ENCODE data around the gene FXYD6.

Gene FXYD6

GRCh38 chr11:117884994-117885393 lies 8.5 kb upstream of the FXYD6 start:
- peak; percentile 77 for DNase-seq (ENCODE audit: low read depth)

DNA sequence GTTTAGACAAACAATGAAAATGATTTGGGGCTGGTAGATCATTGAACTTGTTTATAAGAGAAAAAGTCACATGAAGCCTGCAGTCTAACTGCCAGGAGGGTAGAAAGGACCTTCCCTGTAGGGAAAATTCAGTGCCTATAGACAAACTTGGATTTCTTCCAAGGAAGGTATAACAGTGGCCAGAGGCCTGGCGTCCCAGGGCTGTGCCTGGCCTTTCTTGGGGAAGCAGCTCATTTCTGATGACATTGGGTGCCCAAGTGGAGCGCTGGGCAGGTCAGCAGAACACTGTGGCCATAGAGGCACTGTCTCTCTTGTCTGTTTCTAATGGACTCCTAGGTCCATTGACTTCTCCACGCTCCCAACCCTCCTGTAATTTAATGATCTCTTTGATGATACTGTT lies 6.6 kb upstream of the FXYD6 start:
- no peak for DNase-seq (ENCODE audit: low read depth)

DNA sequence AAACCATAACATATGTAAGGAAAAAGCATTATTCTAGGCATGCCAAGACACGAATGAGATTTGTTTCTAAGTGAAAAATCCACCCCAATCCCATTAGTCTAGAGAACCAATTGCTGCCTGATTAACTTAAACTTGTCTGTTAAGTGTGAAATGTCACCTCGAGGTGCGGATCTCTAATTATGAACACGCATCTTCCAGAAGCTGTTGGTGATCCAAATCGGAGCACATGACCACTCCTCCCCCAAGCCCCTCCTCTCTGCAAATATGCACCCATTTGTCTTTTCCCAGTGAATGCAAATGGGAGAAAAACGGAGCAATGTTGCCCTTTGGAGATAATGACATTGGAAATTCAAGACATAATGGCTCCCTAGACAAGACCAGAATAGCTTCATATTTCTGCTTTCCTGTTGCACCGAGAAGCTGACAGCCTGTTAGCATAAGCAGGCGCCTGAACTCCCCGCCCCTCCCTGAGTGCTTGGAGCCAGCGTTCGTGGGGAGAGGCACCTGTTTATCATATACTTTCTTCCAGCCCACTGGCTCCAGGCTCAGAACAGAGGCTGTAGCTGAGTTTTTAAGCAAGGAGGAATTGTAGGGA lies 6.0 kb upstream of the FXYD6 start:
- no peak for DNase-seq (ENCODE audit: low read depth)

DNA sequence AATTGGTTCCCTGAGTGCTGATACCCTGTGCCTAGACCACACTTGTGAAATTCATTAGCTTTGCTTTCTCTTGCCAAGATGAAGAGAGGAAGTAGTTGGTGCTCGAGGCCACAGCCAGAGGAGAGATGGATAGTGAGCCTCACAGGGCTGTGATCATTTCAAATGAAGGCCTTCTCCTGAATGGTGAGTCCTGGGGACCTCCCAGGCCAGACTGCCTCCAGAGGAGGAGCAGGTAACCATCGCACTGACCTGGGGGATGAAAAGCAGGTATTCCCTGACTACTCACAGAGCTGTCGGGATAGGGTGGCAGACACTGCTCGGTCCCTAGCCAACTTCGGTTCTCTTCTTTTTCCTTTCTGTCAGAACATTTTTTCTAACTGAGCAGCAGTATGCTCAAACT lies 4.8 kb upstream of the FXYD6 start:
- DNase-seq (ENCODE audit: low read depth) = no peak

DNA sequence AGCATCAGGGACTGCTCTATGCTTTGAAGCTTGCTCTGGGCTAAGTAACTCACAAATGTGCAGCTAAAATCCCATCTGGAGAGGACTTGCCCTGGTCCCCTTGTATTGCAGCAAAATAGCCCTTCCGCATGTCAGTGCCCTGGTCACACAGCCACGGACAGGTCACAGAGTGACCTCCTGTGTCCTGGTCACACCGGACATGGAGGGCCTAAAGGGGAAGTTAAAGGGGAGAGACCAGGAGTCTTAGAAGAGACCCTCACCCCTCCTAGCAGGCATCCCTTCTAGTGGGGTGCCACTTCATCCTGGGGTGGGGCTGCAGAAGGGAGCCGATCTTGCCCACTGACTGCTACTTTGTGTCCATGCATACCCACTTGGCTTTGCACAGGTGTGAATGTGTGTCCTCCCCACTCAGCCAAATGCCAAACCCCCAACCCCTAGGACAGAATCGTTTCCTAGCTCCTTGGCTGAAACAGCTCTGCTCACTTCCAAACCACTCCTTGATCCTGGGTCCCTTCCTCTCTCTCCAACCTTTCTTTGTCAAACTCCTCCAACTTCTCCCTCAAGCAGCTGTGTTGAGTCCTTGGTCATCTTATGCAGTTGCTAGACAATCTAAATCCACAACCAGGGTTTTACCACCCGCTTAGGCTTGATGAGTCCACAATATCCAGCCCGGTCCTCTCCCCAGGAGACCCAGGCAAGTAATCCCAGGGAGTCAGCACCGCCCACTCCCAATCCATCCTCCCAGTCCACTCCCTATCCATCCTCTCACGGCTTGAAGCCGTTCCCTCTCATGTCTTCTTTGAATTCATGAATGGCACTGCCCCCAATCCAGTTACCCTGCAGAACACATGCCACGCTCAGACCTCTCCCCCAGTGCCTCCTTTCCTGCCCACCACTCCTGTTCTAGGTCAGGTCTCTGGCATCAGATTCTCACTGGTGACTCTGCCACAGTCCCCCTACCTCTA lies 3.3 kb upstream of the FXYD6 start:
- DNase-seq (ENCODE audit: low read depth) = no peak

DNA sequence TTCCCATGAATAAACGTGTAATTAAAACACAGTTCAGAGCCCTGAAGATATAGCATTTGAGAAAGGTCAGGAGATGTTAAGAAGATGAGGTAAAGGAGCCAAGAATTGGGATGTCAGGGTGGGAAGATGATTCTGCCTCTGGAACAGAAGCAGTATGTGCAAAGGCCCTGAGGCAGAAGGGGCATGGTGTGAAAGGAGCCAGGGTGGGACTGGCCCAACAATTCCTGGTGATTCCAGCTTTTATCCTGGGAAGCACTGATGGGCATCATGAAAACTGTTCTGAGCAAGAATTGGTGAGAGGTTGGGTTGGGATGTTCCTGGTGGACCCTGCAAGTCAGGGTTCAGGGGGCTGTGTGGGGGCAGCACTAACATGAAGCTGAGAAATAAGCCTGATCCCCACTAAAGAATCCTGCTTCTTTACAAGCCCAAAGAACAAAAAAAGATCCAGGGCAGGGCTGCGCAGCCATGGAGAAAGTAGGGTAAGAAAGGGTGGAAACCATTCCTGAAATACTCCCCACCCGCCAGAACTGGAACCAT lies 2.5 kb upstream of the FXYD6 start:
- DNase-seq (ENCODE audit: low read depth) = no peak

GRCh38 chr11:117878314-117878938 lies 2.0 kb upstream of the FXYD6 start:
- no peak for DNase-seq (ENCODE audit: low read depth)

DNA sequence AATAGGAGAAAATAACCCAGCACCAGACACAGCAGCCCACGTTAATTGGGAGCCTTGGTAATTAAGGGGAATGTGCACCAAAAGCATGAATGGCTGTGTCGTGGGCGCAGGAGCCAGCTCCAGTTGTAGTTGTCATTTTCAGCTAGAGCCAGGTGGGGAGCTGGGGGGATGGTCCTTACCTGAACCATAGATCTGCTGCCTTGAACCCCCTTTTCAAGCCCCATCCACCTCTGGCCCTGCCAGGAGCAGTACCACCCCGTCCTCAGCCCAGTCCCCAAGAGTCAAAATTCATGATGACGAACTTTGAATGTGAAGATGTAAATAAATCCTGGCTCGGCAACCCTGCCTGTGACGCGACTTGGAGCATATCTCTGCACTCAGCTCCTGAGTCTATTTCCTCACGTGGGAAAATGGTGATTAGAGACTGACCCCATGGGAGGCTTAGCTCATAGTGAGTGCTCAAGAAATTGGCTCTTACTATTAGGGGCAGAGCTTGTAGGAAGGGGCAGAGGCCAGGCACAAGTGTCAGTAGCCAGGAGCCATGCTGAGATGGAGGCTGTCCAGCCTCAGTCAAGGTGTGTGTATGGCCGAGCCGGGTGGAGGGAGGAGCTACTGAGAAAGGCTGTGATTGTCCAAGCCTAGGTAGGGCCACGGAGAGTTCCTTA lies 794 bp upstream of the FXYD6 start:
- no peak for DNase-seq (ENCODE audit: low read depth)

DNA sequence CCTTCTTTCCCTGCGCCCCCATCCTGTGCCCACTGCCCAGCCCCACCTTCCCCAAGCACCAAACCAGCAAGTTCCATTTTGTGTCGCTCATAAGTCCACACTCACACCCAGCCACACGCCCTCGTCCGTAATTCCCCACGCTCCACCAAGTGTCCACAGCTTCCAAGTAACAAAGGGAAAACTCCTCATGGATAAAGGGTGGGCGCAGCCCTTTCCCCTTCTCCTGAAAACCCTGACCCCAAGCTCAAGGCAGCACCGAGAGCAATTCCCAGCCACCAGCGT lies 458 bp downstream of the FXYD6 start:
- DNase-seq (ENCODE audit: low read depth) = no peak

GRCh38 chr11:117875382-117876058 lies 938 bp downstream of the FXYD6 start:
- DNase-seq (ENCODE audit: low read depth) = no peak

- DNase-seq (ENCODE audit: low read depth) = no peak
Observed at GRCh38 chr11:117874910-117875381, 1.5 kb downstream of the FXYD6 start.

DNA sequence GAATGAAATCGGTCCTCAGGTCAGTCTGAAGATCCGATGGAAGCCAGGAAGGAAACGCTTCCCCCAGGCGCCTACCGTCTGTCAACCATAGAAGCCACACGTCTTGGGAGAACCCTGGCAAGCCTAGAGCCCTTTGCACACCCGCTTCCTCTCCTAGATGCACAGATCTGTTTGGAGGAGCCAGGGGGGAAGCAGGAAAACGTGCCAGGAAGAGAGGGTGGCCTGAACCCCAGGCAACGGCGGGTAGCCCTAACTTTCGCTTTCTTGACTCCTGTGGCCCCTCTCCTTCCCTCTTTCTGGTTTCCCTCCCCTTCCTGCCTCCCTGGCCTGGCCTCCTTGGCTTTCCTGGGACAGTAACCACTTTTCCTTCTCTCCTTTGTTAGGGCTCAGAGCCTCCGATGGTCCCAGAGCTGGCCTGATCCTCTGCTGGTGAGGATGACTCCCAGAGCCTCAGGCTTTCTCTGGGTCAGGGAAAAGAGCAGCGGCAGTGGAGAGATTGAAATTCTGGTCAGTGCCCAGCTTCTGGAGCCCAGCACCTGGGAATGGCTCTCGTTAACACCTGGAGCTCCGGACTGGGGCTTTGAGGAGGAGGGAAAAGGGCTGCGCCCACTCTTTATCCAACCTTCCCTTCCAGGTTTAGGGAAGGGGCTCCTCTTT lies 2.1 kb downstream of the FXYD6 start:
- DNase-seq (ENCODE audit: low read depth) = no peak

- no peak for DNase-seq (ENCODE audit: low read depth)
Observed at GRCh38 chr11:117873828-117874125, 2.7 kb downstream of the FXYD6 start.

DNA sequence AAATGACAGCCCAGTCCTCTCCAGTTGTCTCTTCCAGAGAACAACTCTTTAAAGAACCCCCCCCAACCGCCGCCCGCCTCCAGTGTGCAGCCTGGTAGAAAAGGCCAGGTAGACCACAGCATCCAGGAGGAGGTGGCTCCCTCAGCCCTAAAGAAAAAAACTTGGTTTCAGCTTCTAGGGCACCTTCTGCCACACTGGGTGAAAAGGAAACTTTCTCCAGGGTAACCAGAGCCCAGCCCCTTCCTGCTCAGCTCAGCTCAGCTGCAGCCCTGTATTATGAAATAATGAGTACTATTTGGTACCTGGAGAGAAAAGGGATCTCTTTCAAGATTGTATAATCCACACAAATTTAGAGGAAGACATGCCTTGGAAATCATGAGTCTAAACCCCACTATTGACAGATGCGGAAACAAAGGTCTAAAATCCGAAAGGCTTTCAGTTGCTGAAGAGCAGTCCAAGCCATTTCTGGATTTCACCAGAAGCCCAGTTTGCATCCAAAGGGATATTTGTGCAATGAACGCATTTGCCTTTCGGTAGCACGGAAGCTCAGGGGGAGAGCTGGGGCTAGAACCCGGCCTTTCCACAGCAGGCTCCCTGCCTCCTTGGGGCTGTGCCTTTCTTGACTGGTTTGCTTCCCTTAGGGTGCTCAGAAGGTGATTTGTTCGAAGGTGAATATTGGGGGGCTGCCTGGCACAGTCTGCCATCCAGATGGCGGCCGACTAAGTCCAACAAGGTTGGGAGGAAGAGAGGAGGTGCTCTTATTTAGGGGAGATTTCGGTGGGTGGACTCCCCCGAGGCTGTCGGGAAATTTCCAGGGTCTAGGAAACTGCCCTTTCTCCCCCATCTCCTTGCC lies 3.3 kb downstream of the FXYD6 start:
- no peak for DNase-seq (ENCODE audit: low read depth)

DNA sequence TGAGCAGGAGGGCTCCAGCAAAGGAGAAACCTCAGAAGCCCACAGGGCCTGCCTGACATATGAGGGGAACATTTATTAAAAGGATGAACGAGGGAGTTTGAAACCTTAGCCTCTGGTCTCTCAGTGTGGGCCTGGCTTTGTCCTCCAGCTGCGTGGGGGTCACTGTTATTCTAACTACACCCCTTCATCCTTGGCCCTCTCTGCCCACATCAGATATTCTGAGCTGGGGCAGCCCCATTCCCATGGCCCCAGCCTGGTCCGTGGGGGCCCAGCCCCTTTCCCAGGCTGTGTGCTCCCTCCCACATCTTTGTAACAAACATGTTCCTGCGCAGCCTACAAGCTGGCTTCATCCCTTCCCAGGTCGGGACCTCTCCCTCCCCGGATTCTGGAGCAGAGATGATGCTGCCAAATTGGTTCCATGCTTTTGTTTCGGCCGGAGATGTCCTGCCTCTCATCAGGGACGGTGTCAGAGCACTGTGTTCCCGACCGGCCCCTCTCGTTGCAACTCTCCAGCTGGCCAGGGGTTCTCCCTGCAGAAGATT lies 4.0 kb downstream of the FXYD6 start:
- DNase-seq (ENCODE audit: low read depth) = no peak

DNA sequence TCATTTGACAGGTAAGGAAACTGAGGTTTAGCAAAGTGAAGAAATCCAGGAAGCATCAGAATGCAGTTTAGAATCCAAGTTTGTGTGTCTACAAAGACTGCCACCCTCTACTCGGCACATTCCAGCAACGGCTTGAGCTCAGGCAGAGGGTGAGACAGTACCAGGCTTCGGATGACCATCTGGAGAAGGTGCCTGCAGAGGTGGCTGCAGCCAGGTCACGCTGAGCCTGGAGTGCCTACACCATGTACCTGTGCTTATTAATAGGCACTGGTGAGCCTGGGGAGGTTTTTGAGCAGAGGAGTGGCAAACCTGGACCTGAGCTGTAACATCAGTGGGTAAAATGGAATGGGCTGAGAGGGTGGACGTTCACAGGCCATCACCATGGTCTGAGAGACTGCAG lies 4.7 kb downstream of the FXYD6 start:
- DNase-seq (ENCODE audit: low read depth) = no peak

GRCh38 chr11:117871160-117871559 lies 5.3 kb downstream of the FXYD6 start:
- DNase-seq (ENCODE audit: low read depth) = no peak

DNA sequence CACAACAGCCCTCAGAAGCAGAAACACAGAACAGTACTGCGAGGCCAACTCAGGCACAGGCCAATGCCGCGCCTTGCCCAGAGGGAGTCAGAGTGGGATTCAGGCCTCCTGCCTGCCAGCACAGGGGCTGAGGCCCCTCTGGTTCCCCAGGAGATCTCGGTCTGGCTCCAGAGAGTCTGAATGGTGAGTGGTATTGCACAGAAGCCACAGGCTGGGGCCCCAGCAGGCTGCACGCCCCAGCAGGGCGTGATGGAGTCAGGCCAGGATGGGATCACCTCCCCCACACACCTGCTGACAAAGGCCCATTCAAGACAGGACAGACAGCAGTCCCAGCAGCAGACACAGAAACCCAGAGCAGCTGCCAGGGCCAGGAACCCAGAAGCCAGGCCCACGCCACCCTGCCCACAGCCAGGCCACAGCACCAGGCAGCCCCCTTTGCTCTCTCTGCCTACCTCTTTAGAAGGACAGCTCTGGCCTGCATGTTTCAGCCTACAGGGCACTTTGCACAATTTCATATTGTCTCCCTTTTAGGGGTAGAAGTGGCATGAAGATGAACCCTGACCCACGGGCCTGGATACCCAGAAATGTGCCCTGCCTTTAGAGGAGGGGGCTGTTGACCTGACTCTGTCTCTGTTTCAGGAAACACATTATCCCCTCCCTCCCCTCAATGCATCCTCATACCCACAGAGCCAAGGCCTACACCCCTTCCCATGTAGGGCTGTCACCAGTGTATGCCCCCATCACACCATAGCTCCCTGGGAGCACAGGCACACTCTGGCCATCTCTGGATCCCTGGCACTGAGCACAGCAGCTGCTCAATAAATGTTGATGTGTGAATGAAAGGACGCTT lies 6.1 kb downstream of the FXYD6 start:
- DNase-seq (ENCODE audit: low read depth) = no peak

GRCh38 chr11:117869604-117870003 lies 6.9 kb downstream of the FXYD6 start:
- DNase-seq (ENCODE audit: low read depth) = no peak
